Pancreas (tissue), 10 donors: ENCODE data around the gene NCF2. TPM values are rescaled to one million over a fixed set of nuclear protein-coding genes. Genes with fewer than 3 reads are reported as not detected.

Source experiments
- ATAC-seq, 4 donors: fragments of 200-7000 bp; cut with Tn5 transposase; one replicate each; pipeline versions ENCODE4 v1.8.0 to v1.9.1; 2020; ENCODE audit warnings: mild to moderate bottlenecking in 4 of 4, moderate library complexity in 4 of 4
- DNase-seq, 6 donors: peaks; one replicate each; pipeline ENCODE4 v3.0.0-alpha.2; 2020
- FAIRE-seq: peaks from 2 replicates; lab custom pipeline; 2012; peaks lifted over from hg19 to GRCh38; lab: Jason Lieb, UNC
- H3K27ac ChIP-seq, 4 donors: fragments of 200-600 bp; sonication (generic); 1 replicate in 3 of 4; 2 replicates in 1 of 4; pipeline versions ENCODE4 v1.5.0 to v1.8.0; 2020
- H3K27me3 ChIP-seq, 4 donors: fragments of 200-600 bp; one replicate each; pipeline ENCODE4 v1.8.0; 2021
- H3K36me3 ChIP-seq, 3 donors: fragments of 200-600 bp; sonication (generic) in 1 of 3; one replicate each; pipeline versions ENCODE4 v1.5.0 to v1.8.0; 2020 to 2021
- H3K4me1 ChIP-seq, 3 donors: fragments of 200-600 bp; one replicate each; pipeline ENCODE4 v1.8.0; 2021
- H3K4me3 ChIP-seq, 4 donors: fragments of 200-600 bp; sonication (generic) in 2 of 4; one replicate each; pipeline versions ENCODE4 v1.5.0 to v1.8.0; 2020 to 2021
- H3K9me3 ChIP-seq, 4 donors: fragments of 200-600 bp; one replicate each; pipeline ENCODE4 v1.8.0; 2021
- WGBS, 2 donors: extraction: QIAGEN DNeasy Blood & Tissue Kit; methylation state at CpG; one replicate each; pipeline ENCODE4 v1.1.7; 2013; 5-methylcytosine and 5-hydroxymethylcytosine counted together
- intact Hi-C, 3 donors: fragments of 100-400 bp; cut with DNase I; formaldehyde crosslinking; loops; one replicate each; pipeline versions ENCODE4 v1.11.1 to v1.14.2; 2022
- polyA plus RNA-seq, 2 donors: library from polyadenylated mRNA; stranded (reverse); fragments of 200-250 nt; gene quantifications; one replicate each; pipeline ENCODE4 v1.2.3, GENCODE V29; 2013
- total RNA-seq, 6 donors: library from RNA; stranded (reverse); fragmentation: NEBNext Ultra II Directional in 4 of 6; extraction: Animal tissue kit (Norgen Biotek cat#: 25700) in 4 of 6; gene quantifications; one replicate each; pipeline versions ENCODE4 v1.2.1 to v1.2.4, GENCODE V29; 2021 to 2023
- TF ChIP-seq, protein P1 (sequence below), 4 donors: fragments of 200-600 bp; sonication (generic) in 3 of 4; IDR thresholded peaks; one replicate each; pipeline versions ENCODE4 v1.5.0 to v1.8.0; 2021; ENCODE audit warnings: antibody characterized with exemption in 4 of 4
- donor health status: healthy with polysubstance abuse.
- donor health status: DM: no; HTN: no; CAD: no; lungs with moderate emphysema.
- donor health status: DM: no; HTN: no; CAD: no.
- donor health status: control.
- donor health status: control.
- donor health status: Bipolar disorder and iron deficiency.
- donor health status: DM: yes; HTN: yes; CAD: no.
- donor health status: DM: no; HTN: no; CAD: no.
- donor health status: DM: no; HTN: no; CAD: no.
- donor health status: DM: yes; HTN: yes; CAD: no.

The NCF2 gene
- total and polyA plus RNA-seq, 8 donors = 0.65 to 24.5 (median 2.1) TPM

DNA sequence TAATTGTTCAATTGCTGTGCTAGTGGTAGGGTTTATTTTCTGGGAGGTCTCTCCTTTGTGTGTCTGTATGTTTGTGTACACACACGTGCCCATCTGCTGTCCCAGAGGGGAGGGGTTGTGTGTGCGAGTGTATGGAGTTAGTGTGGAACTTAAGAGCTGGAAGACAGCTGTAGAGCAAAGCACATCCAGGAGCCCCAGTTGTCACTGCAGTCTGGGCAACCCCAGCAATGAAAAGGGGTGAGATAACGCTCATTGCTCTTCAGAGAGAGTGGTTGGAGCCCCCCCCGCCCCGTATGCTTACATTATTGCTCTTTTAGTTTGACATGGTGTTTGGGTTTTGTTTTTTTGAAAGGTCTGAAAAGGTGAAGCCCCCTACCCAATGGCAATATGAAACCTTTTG is 36.9 kb downstream of the NCF2 start:
- no peak for FAIRE-seq
- DNase-seq = no peak
- no peak overlapping the region for H3K27ac ChIP-seq
- no peak overlapping the region for H3K4me3 ChIP-seq
- H3K4me1 ChIP-seq = no peaks in the 10 kb centered on the region
- WGBS, 2 donors = 84 to 92% methylated on average over 5 of the region's 5 CpGs
- H3K9me3 ChIP-seq = no peaks in the 10 kb centered on the region
- ATAC-seq = no peak
- no peaks in the 10 kb centered on the region for H3K27me3 ChIP-seq
- H3K36me3 ChIP-seq = peaks cover 0 to 26% (median 26%) of the 10 kb centered on the region in 3 donors
- TF ChIP-seq, protein P1, sequence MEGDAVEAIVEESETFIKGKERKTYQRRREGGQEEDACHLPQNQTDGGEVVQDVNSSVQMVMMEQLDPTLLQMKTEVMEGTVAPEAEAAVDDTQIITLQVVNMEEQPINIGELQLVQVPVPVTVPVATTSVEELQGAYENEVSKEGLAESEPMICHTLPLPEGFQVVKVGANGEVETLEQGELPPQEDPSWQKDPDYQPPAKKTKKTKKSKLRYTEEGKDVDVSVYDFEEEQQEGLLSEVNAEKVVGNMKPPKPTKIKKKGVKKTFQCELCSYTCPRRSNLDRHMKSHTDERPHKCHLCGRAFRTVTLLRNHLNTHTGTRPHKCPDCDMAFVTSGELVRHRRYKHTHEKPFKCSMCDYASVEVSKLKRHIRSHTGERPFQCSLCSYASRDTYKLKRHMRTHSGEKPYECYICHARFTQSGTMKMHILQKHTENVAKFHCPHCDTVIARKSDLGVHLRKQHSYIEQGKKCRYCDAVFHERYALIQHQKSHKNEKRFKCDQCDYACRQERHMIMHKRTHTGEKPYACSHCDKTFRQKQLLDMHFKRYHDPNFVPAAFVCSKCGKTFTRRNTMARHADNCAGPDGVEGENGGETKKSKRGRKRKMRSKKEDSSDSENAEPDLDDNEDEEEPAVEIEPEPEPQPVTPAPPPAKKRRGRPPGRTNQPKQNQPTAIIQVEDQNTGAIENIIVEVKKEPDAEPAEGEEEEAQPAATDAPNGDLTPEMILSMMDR (IDR thresholded peaks at IDR 0.05) = no peak
- intact Hi-C loops = no loop called here

DNA sequence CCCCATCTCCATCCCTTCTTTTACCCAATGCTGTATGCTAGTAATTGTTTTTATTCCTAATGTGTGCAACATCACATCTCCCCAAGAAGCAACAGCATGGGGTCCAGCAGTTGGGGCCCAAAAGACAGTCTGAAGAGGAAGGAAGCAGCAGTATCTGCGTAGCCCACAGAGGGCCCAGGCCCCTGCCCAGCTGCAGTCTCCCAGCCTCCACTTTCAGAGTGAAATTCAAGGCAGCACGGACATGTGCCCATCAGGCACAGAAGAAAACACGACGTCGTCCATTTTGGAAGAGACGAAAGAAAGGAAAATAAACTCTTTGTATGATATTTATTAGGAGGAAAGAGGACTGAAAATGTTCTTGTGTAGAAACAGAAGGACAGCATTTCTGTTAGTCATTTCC is 37.4 kb downstream of the NCF2 start:
- H3K36me3 ChIP-seq = peaks cover 0 to 26% (median 26%) of the 10 kb centered on the region in 3 donors
- intact Hi-C loops = no loop called here
- TF ChIP-seq, protein P1 (IDR thresholded peaks at IDR 0.05) = no peak
- no peaks in the 10 kb centered on the region for H3K27me3 ChIP-seq
- no peak for ATAC-seq
- H3K9me3 ChIP-seq = no peaks in the 10 kb centered on the region
- no peak for DNase-seq
- no peak for FAIRE-seq
- no peaks in the 10 kb centered on the region for H3K4me1 ChIP-seq
- no peak overlapping the region for H3K4me3 ChIP-seq
- WGBS, 2 donors = 90% methylated on average over 6 of the region's 6 CpGs
- no peak overlapping the region for H3K27ac ChIP-seq

DNA sequence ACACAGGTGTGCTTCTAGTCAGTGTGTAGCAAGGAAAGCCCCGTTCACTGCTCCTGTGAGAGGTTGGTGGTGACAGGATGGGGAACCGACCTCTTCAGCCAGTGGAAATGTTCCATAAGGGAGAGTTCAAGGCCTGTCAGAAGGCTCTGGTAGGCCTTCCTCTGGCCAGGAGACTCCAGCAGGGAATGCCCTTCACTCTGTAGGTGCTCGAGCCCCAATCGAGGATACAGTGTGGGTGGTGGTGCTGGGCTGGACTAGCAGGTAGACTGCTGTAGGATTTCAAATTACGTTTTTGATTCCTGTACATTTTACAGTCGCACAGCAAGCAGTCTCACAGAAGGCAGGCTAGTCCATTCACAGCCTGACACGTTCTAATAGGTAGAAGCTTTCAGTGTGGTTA is 37.8 kb downstream of the NCF2 start:
- intact Hi-C loops = no loop called here
- no peaks in the 10 kb centered on the region for H3K4me1 ChIP-seq
- ATAC-seq (no peak), FAIRE-seq (no peak), DNase-seq (no peak)
- H3K27me3 ChIP-seq = no peaks in the 10 kb centered on the region
- WGBS, 2 donors = 88 to 91% methylated on average over 7 of the region's 7 CpGs
- H3K4me3 ChIP-seq = no peak overlapping the region
- peaks cover 0 to 26% (median 26%) of the 10 kb centered on the region in 3 donors for H3K36me3 ChIP-seq
- no peak overlapping the region for H3K27ac ChIP-seq
- TF ChIP-seq, protein P1 (IDR thresholded peaks at IDR 0.05) = no peak
- no peaks in the 10 kb centered on the region for H3K9me3 ChIP-seq

DNA sequence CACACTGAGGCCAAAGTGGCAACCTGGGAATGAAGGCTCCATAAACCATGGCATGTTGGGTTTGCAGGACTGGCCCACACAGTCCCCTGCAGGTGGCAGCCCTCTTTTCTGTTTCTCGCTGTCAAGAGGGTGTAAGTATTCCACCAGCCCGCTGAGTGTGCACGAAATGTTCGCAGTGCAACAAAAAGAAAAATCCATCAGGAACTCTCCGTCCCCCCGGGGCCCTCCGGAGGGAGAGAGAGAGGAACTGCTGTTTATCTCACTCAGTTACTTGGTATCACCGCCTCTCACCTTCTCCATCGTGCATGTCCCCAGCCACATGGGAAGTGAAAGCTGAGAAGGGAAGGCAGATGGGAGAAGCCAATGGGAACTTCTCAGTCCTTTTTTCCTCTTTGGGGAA is 38.3 kb downstream of the NCF2 start:
- DNase-seq = no peak
- intact Hi-C loops = no loop called here
- TF ChIP-seq, protein P1 (IDR thresholded peaks at IDR 0.05) = no peak
- ATAC-seq = no peak
- H3K36me3 ChIP-seq = peaks cover 0 to 26% (median 26%) of the 10 kb centered on the region in 3 donors
- no peaks in the 10 kb centered on the region for H3K27me3 ChIP-seq
- WGBS, 2 donors = 84 to 86% methylated on average over 9 of the region's 9 CpGs
- H3K4me1 ChIP-seq = no peaks in the 10 kb centered on the region
- H3K9me3 ChIP-seq = no peaks in the 10 kb centered on the region
- no peak overlapping the region for H3K27ac ChIP-seq
- no peak overlapping the region for H3K4me3 ChIP-seq
- FAIRE-seq = no peak

DNA sequence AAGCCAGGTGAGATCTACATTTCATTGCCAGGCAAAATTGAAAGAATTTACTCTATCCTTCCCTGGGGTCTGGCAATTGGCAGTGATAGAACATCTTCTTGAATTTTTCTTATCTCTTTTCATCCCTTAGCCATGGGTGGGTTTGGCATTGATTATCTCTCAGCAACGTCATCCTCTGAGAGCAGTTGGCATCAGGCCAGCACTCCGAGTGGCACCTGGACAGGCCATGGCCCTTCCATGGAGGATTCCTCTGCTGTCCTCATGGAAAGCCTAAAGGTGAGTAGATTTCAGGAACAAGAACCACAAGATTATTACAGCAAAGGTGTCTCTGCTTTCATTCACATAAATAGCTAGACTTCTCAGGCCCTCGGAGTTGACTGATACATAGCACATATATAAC is 39.3 kb downstream of the NCF2 start:
- DNase-seq (no peak), FAIRE-seq (no peak), ATAC-seq (no peak)
- no peaks in the 10 kb centered on the region for H3K27me3 ChIP-seq
- H3K4me1 ChIP-seq = no peaks in the 10 kb centered on the region
- no peak overlapping the region for H3K27ac ChIP-seq
- TF ChIP-seq, protein P1 (IDR thresholded peaks at IDR 0.05) = no peak
- no peaks in the 10 kb centered on the region for H3K9me3 ChIP-seq
- 42% methylated on average over 3 of the region's 3 CpGs for WGBS, 2 donors
- H3K4me3 ChIP-seq = no peak overlapping the region
- intact Hi-C loops = no loop called here
- peaks cover 0 to 35% (median 29%) of the 10 kb centered on the region in 3 donors for H3K36me3 ChIP-seq
